Upper lobe of left lung (tissue), 6 donors: ENCODE results near the gene GFPT2. TPM values are rescaled to one million over a fixed set of nuclear protein-coding genes. Genes with fewer than 3 reads are reported as not detected.

Source experiments
- ATAC-seq, 2 donors: fragments of 200-7000 bp; cut with Tn5 transposase; one replicate each; pipeline ENCODE4 v1.9.1; 2022; ENCODE audit warnings: mild to moderate bottlenecking in 2 of 2, moderate library complexity in 2 of 2; ENCODE audit not compliant: low FRiP score in 2 of 2
- DNase-seq, 2 donors: peaks; one replicate each; pipeline ENCODE4 v3.0.0-alpha.2; 2019 to 2020
- H3K27ac ChIP-seq, 4 donors: fragments of 200-600 bp; sonication (generic); one replicate each; pipeline ENCODE4 v1.5.1; 2016 to 2019
- H3K27me3 ChIP-seq, 4 donors: fragments of 200-600 bp; sonication (generic); one replicate each; pipeline ENCODE4 v1.5.1; 2017 to 2019
- H3K36me3 ChIP-seq, 4 donors: fragments of 200-600 bp; sonication (generic); one replicate each; pipeline ENCODE4 v1.5.1; 2016 to 2019
- H3K4me1 ChIP-seq, 4 donors: fragments of 200-600 bp; sonication (generic); one replicate each; pipeline ENCODE4 v1.5.1; 2018 to 2019
- H3K4me3 ChIP-seq, 4 donors: fragments of 200-600 bp; sonication (generic); one replicate each; pipeline ENCODE4 v1.5.1; 2017 to 2019; ENCODE audit warnings: mild to moderate bottlenecking in 2 of 4, moderate library complexity in 1 of 4
- H3K9me3 ChIP-seq, 4 donors: fragments of 200-600 bp; sonication (generic); one replicate each; pipeline ENCODE4 v1.5.1; 2018 to 2019
- EP300 ChIP-seq, 4 donors: sonication (generic); formaldehyde crosslinking; IDR thresholded peaks; one replicate each; pipeline ENCODE4 v1.5.1; 2017; ENCODE audit warnings: antibody characterized with exemption in 4 of 4, control low read depth in 2 of 4
- POLR2A ChIP-seq, 4 donors: fragments of 450-650 bp; IDR thresholded peaks; one replicate each; pipeline ENCODE4 v1.5.1; 2016 to 2017; ENCODE audit warnings: antibody characterized with exemption in 4 of 4, mild to moderate bottlenecking in 2 of 4
- POLR2AphosphoS5 ChIP-seq, 2 donors: sonication (generic); formaldehyde crosslinking; IDR thresholded peaks; one replicate each; pipeline ENCODE4 v1.5.1; 2017; ENCODE audit warnings: antibody characterized with exemption in 2 of 2
- WGBS, 2 donors: methylation state at CpG; one replicate each; pipeline ENCODE4 v1.1.5; 2017 to 2018; 5-methylcytosine and 5-hydroxymethylcytosine counted together
- total RNA-seq, 6 donors: library from RNA; depleted of rRNA in 4 of 6; stranded (reverse); fragments of >200 nt in 4 of 6; gene quantifications; one replicate each; pipeline versions ENCODE4 v1.1.0 to v1.2.1, GENCODE V29; 2016 to 2021
- TF ChIP-seq, protein P1 (sequence below), 6 experiments: fragments of 450-650 bp in 4 of 6; fragments of 200-600 bp in 2 of 6; sonication (generic) in 2 of 6; IDR thresholded peaks; one replicate each; pipeline ENCODE4 v1.5.1; 2016 to 2019; ENCODE audit warnings: antibody characterized with exemption in 6 of 6
- donor health status: DM: no; HTN: no; CAD: no; lungs with moderate emphysema.
- donor health status: DM: no; HTN: yes; CAD: no; lungs with severe emphysema.

GFPT2 gene
- total RNA-seq, 6 donors from 2014 or later = 6.8 to 35.4 (median 18.0) TPM

DNA sequence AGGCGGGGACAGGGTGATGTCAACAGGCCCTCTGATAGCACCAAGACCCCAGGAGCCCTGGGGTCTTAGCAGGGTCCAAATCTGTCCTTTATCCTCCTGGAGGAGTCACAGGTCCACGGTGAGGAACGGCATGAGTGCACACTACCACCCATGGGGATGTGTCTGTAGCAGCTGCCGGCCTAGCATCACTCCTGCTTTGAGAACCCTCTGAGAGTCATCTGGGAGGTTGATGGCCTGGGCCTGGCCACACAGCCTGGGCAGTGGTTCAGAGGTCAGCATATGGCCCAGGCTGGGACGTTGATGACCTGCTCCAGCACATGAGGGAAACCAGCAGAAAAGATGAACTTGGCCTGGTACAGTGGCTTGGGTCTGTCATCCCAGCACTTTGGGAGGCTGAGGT, 1.8 kb upstream of the GFPT2 start:
- DNase-seq (no peak), ATAC-seq (no peak)
- no peak overlapping the region for H3K4me3 ChIP-seq
- no peak overlapping the region for H3K27ac ChIP-seq
- H3K27me3 ChIP-seq = peaks cover 0 to 21% (median 11%) of the 10 kb centered on the region in 4 donors
- peaks cover 19 to 28% (median 22%) of the 10 kb centered on the region in 4 donors for H3K4me1 ChIP-seq
- no peak for TF ChIP-seq POLR2AphosphoS5 (IDR thresholded peaks at IDR 0.05)
- H3K36me3 ChIP-seq = no peaks in the 10 kb centered on the region
- WGBS, 2 donors = 85 to 92% methylated on average over 5 of the region's 5 CpGs
- H3K9me3 ChIP-seq = no peaks in the 10 kb centered on the region

DNA sequence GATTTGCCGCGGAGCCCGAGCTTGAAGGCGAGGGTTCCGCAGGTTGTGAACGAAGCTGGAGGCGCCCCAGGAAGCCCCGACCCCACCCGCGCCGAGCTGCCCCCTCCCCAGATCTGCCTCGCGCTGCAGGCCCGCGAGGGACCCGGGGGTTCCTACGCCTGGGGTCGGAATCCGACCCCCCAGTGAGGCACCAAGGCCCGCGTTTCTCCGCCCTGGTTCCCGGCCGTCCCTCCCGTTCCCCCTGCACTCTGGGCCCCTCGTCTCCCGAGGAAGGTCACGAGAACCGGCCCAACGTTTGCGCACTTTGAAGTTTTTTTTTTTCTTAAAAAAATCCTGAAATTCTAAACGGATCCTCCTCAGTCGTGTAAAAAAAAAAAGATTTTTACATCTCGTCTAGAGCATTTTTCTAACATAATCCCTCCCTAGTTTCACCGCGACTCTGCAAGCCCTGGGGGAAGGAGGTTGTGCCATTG, 880 bp upstream of the GFPT2 start:
- TF ChIP-seq, protein P1, sequence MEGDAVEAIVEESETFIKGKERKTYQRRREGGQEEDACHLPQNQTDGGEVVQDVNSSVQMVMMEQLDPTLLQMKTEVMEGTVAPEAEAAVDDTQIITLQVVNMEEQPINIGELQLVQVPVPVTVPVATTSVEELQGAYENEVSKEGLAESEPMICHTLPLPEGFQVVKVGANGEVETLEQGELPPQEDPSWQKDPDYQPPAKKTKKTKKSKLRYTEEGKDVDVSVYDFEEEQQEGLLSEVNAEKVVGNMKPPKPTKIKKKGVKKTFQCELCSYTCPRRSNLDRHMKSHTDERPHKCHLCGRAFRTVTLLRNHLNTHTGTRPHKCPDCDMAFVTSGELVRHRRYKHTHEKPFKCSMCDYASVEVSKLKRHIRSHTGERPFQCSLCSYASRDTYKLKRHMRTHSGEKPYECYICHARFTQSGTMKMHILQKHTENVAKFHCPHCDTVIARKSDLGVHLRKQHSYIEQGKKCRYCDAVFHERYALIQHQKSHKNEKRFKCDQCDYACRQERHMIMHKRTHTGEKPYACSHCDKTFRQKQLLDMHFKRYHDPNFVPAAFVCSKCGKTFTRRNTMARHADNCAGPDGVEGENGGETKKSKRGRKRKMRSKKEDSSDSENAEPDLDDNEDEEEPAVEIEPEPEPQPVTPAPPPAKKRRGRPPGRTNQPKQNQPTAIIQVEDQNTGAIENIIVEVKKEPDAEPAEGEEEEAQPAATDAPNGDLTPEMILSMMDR (IDR thresholded peaks at IDR 0.05) = no peak
- no peak for TF ChIP-seq EP300 (IDR thresholded peaks at IDR 0.05)
- no peak for TF ChIP-seq POLR2A (IDR thresholded peaks at IDR 0.05)
- TF ChIP-seq POLR2AphosphoS5 (IDR thresholded peaks at IDR 0.05) = no peak
- peak overlapping the region in 3 of 4 donors; percentile 53 to 74 (median 59) for H3K4me3 ChIP-seq
- no peak for ATAC-seq
- DNase-seq = no peak
- H3K4me1 ChIP-seq = peaks cover 19 to 28% (median 22%) of the 10 kb centered on the region in 4 donors
- 3 to 6% methylated on average over 10 to 18 of the region's 36 CpGs for WGBS, 2 donors
- no peak overlapping the region for H3K27ac ChIP-seq
- no peaks in the 10 kb centered on the region for H3K9me3 ChIP-seq
- no peaks in the 10 kb centered on the region for H3K36me3 ChIP-seq
- peaks cover 0 to 21% (median 11%) of the 10 kb centered on the region in 4 donors for H3K27me3 ChIP-seq

DNA sequence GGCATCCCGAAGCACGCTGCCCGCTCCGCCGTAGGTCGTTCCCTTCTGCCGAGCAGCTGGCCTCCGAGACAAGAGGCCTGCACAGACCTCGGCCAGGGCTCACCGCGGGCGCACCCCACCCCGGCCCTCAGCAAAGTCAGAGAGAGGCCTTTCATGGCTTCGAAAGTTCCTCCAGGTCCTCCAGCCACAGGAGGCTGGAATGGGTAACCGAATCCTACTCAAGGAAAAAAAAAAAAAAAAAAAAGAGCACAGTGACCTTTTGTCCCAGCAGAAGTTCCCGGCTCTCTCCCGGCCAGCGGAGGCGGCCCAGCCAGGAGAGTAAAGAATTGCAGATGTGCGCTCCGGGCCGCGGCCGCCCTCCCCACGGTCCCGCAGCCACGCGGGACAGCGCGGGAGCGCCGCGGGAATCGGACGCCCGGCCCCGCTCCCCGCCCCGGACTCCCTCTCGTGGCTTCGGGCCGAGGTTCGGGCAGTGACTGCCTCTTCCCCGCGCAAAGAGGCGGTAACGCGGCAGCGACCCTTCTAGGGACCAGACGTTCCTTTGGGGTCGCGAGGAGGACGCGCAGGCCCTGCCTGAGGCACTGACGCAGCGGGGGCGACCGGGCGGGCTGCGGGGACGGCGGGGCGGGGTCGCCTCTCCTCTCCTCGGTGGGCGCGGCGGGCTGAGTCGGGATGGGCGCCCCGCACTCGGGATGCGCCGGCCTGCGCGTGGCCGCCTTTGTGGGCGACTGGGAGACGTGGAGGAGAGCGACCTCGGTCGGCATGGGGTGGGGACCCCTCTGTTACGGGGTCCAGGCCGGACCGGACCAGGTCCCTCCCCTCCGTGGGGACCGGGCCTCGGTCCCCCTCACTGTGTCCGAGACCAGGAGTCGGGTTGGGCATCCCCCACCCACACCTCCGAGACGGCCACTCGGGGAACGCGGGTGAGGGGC, 754 bp downstream of the GFPT2 start:
- peaks cover 0 to 21% (median 11%) of the 10 kb centered on the region in 4 donors for H3K27me3 ChIP-seq
- H3K4me3 ChIP-seq = peak overlapping the region; percentile 5 to 74 (median 56)
- DNase-seq (peak in 1 of 2 donors; percentile 88), ATAC-seq (peak in 1 of 2 donors; percentile 10)
- no peaks in the 10 kb centered on the region for H3K36me3 ChIP-seq
- peak overlapping the region; percentile 37 to 74 (median 72) for H3K27ac ChIP-seq
- H3K9me3 ChIP-seq = no peaks in the 10 kb centered on the region
- TF ChIP-seq POLR2AphosphoS5 (IDR thresholded peaks at IDR 0.05) = no peak
- TF ChIP-seq, protein P1 (IDR thresholded peaks at IDR 0.05) = no peak
- 4 to 15% methylated on average over 29 to 39 of the region's 95 CpGs for WGBS, 2 donors
- H3K4me1 ChIP-seq = peaks cover 19 to 28% (median 22%) of the 10 kb centered on the region in 4 donors

DNA sequence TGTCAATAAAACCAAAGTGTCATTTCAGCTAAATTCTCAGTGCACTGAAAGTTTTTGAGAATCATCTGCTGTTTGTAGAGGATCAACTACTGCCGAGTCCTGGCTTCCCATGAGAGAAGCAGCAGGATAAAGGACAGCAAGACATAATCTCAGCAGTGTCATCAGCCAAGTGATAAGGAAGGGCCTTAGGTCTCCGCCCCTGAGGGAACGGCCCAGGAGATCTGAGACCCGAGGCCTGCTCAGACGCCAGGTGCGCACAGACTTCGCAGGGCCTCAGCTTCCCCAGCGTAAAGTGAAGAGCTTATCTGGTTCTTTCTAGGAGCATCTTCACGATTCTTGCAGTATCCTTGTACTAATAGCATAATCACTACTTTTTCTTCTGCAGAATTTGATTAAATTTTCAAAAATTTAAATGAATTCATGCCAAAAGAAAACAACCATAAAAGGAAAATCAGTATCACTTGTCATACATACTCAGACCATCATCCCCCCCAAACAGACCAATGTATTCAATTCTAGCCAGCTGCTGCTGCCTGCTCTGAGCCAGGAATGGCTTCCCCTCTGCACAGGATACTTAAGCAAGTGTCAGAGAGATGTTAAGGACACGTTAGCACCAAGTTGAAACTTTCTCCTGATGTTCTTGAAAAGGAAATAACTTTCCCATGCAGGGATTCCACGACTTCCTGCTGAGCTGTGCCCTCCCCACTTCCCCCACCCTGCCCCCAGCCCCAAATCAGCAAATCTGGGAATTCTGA, 2.2 kb downstream of the GFPT2 start:
- Histone ChIP-seq H3K27me3 (peaks cover 0 to 21% (median 11%) of the 10 kb centered on the region in 4 donors), H3K4me3 (peak overlapping the region in 1 of 4 donors; percentile 74), H3K27ac (no peak overlapping the region), H3K9me3 (no peaks in the 10 kb centered on the region), H3K4me1 (peaks cover 19 to 28% (median 22%) of the 10 kb centered on the region in 4 donors), H3K36me3 (no peaks in the 10 kb centered on the region)
- TF ChIP-seq, protein P1 (IDR thresholded peaks at IDR 0.05) = no peak
- ATAC-seq (no peak), DNase-seq (no peak)
- WGBS, 2 donors = 67 to 73% methylated on average over 11 of the region's 11 CpGs

DNA sequence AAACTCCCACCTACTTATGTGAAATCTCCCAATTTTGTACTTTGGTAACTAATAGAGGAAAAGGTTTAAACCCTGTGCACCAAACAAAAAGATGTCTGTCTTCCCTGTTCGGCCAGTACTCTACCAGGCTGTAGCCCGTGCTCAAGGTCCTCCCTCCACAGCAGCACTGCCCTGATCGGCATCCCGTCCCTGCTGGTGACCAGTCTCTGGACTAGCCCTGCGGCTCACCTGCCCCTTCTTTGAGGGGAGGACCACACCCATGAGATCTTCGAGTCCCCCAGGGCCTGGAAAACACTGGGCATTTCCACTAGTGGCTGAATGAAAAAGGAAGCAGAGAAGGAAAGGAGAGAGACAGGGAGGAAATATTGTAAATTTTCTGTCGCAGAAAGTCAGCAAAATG, 2.8 kb downstream of the GFPT2 start:
- WGBS, 2 donors = 82 to 90% methylated on average over 7 of the region's 7 CpGs

More for the DNA sequence above, 2.8 kb downstream of the GFPT2 start:
- H3K9me3 ChIP-seq = no peaks in the 10 kb centered on the region
- no peak overlapping the region for H3K27ac ChIP-seq
- no peak overlapping the region for H3K4me3 ChIP-seq
- H3K36me3 ChIP-seq = no peaks in the 10 kb centered on the region
- peaks cover 0 to 21% (median 11%) of the 10 kb centered on the region in 4 donors for H3K27me3 ChIP-seq
- peaks cover 19 to 28% (median 22%) of the 10 kb centered on the region in 4 donors for H3K4me1 ChIP-seq
- peak in 1 of 2 donors; percentile 24 for DNase-seq
- TF ChIP-seq EP300 (IDR thresholded peaks at IDR 0.05) (no peak), POLR2AphosphoS5 (IDR thresholded peaks at IDR 0.05) (no peak), POLR2A (IDR thresholded peaks at IDR 0.05) (no peak)
- TF ChIP-seq, protein P1 (IDR thresholded peaks at IDR 0.05) = no peak
- ATAC-seq = no peak
